Trophoblast cell (in vitro differentiated cells and primary cell): ENCODE measurements around the gene OR5B3.

Source experiments
- DNase-seq, 2 donors: peaks; one replicate each; pipeline ENCODE4 v3.0.0-alpha.2; 2016
- H2AFZ ChIP-seq: 2 replicates; pipeline ENCODE4 v1.6.1; 2013; ENCODE audit warnings: low read length, moderate library complexity, mild to moderate bottlenecking; ENCODE audit not compliant: insufficient read depth, poor library complexity
- H2AK5ac ChIP-seq: 2 replicates; pipeline ENCODE4 v1.6.1; 2013; ENCODE audit warnings: mild to moderate bottlenecking, low read length
- H2BK120ac ChIP-seq: 2 replicates; pipeline ENCODE4 v1.6.1; 2013; ENCODE audit warnings: low read length, mild to moderate bottlenecking, moderate library complexity; ENCODE audit not compliant: insufficient read depth, poor library complexity
- H2BK12ac ChIP-seq: 2 replicates; pipeline ENCODE4 v1.6.1; 2013; ENCODE audit warnings: mild to moderate bottlenecking, low read length, moderate library complexity
- H2BK5ac ChIP-seq: 2 replicates; pipeline ENCODE4 v1.6.1; 2013; ENCODE audit warnings: low read length, low read depth, moderate library complexity, mild to moderate bottlenecking; ENCODE audit not compliant: poor library complexity
- H3K14ac ChIP-seq: 2 replicates; pipeline ENCODE4 v1.6.1; 2013; ENCODE audit warnings: mild to moderate bottlenecking, low read length
- H3K18ac ChIP-seq: 2 replicates; pipeline ENCODE4 v1.6.1; 2013; ENCODE audit warnings: mild to moderate bottlenecking, low read length
- H3K23ac ChIP-seq: 2 replicates; pipeline ENCODE4 v1.6.1; 2013; ENCODE audit warnings: low read length
- H3K27ac ChIP-seq: 2 replicates; pipeline ENCODE4 v1.5.1; 2013; ENCODE audit warnings: low read depth, mild to moderate bottlenecking, inconsistent platforms, low read length, moderate library complexity
- H3K27me3 ChIP-seq: 2 replicates; pipeline ENCODE4 v1.6.1; 2013; ENCODE audit warnings: inconsistent platforms, mild to moderate bottlenecking, low read length, moderate library complexity; ENCODE audit not compliant: insufficient read depth
- H3K36me3 ChIP-seq, 2 experiments: 1 replicate in 1 of 2; 2 replicates in 1 of 2; pipeline ENCODE4 v1.6.1; 2013; ENCODE audit warnings: low read length in 2 of 2, mild to moderate bottlenecking in 2 of 2, moderate library complexity in 1 of 2; ENCODE audit not compliant: insufficient read depth in 2 of 2, control insufficient read depth in 1 of 2
- H3K4ac ChIP-seq: 2 replicates; pipeline ENCODE4 v1.6.1; 2013; ENCODE audit warnings: low read depth, mild to moderate bottlenecking, low read length, moderate library complexity
- H3K4me1 ChIP-seq, 2 experiments: 1 replicate in 1 of 2; 2 replicates in 1 of 2; pipeline ENCODE4 v1.6.1; 2013; ENCODE audit warnings: low read length in 2 of 2, mild to moderate bottlenecking in 2 of 2, moderate library complexity in 1 of 2; ENCODE audit not compliant: insufficient read depth in 2 of 2, control insufficient read depth in 1 of 2
- H3K4me2 ChIP-seq: 2 replicates; pipeline ENCODE4 v1.6.1; 2013; ENCODE audit warnings: inconsistent platforms, mild to moderate bottlenecking, low read length, moderate library complexity
- H3K4me3 ChIP-seq: 2 replicates; pipeline ENCODE4 v1.5.1; 2013; ENCODE audit warnings: mild to moderate bottlenecking, low read depth, low read length, inconsistent platforms
- H3K79me1 ChIP-seq: one replicate; pipeline ENCODE4 v1.6.1; 2013; ENCODE audit warnings: low read length
- H3K79me2 ChIP-seq: 2 replicates; pipeline ENCODE4 v1.6.1; 2013; ENCODE audit warnings: low read length, mild to moderate bottlenecking; ENCODE audit not compliant: control insufficient read depth, insufficient read depth, poor library complexity
- H3K9ac ChIP-seq: 2 replicates; pipeline ENCODE4 v1.6.1; 2013; ENCODE audit warnings: mild to moderate bottlenecking, low read length
- H3K9me3 ChIP-seq: 2 replicates; pipeline ENCODE4 v1.6.1; 2013; ENCODE audit warnings: low read depth, mild to moderate bottlenecking, control low read depth, inconsistent platforms, low read length; ENCODE audit not compliant: insufficient read depth
- H4K12ac ChIP-seq: 2 replicates; pipeline ENCODE4 v1.6.1; 2013; ENCODE audit warnings: low read depth, mild to moderate bottlenecking, low read length, moderate library complexity
- H4K8ac ChIP-seq: 2 replicates; pipeline ENCODE4 v1.6.1; 2013; ENCODE audit warnings: low read depth, mild to moderate bottlenecking, low read length, moderate library complexity
- H4K91ac ChIP-seq: one replicate; pipeline ENCODE4 v1.6.1; 2013; ENCODE audit warnings: low read depth, mild to moderate bottlenecking, low read length, moderate library complexity
- WGBS: extraction: QIAGEN DNeasy Blood & Tissue Kit; methylation state at CpG from one replicate; pipeline ENCODE4 v1.1.7; 2013; ENCODE audit warnings: missing lambda C conversion rate; ENCODE audit not compliant: insufficient read length, insufficient coverage; ENCODE audit errors: extremely low coverage; 5-methylcytosine and 5-hydroxymethylcytosine counted together

Gene OR5B3

GRCh38 chr11:58358969-58359368 lies 47.7 kb downstream of the OR5B3 start, which contains the start of gene OR5B17:
OR5B17 (minus strand) TSS chr11:58359069; CDS start chr11:58359069, 0 bp downstream.
- Histone ChIP-seq H2BK5ac (no peak within 1 kb of the TSS), H3K4me3 (no peak within 1 kb of the TSS), H2AK5ac (no peak within 1 kb of the TSS), H3K27me3 (no peaks in the 10 kb centered on the region), H4K12ac (no peak within 1 kb of the TSS), H4K8ac (no peak within 1 kb of the TSS), H3K4ac (no peak within 1 kb of the TSS), H3K9ac (no peak within 1 kb of the TSS), H3K4me1 (no peaks in the 10 kb centered on the region), H3K4me2 (no peak within 1 kb of the TSS), H3K27ac (no peak within 1 kb of the TSS), H3K23ac (no peak within 1 kb of the TSS), H3K18ac (no peak within 1 kb of the TSS), H4K91ac (no peak within 1 kb of the TSS), H3K79me1 (no peaks in the 10 kb centered on the region), H3K9me3 (no peaks in the 10 kb centered on the region), H3K79me2 (no peaks in the 10 kb centered on the region), H2BK12ac (no peak within 1 kb of the TSS), H3K36me3 (no peaks in the 10 kb centered on the region), H3K14ac (no peak within 1 kb of the TSS), H2AFZ (no peak within 1 kb of the TSS), H2BK120ac (no peak within 1 kb of the TSS)
- no peak for DNase-seq
- WGBS = no CpG with 5 or more reads among the region's 1 CpG

- H3K79me1 ChIP-seq = no peaks in the 10 kb centered on the region
- H3K9me3 ChIP-seq = no peaks in the 10 kb centered on the region
- H3K23ac ChIP-seq = no peak overlapping the region
- no peak for DNase-seq
- H4K91ac ChIP-seq = no peak overlapping the region
- no peak overlapping the region for H4K8ac ChIP-seq
- H2BK120ac ChIP-seq = no peak overlapping the region
- no CpG with 5 or more reads among the region's 3 CpGs for WGBS
- H3K4me1 ChIP-seq = no peaks in the 10 kb centered on the region
- no peak overlapping the region for H3K4me3 ChIP-seq
- no peak overlapping the region for H3K4me2 ChIP-seq
- no peak overlapping the region for H3K27ac ChIP-seq
- H3K27me3 ChIP-seq = no peaks in the 10 kb centered on the region
- H2AK5ac ChIP-seq = no peak overlapping the region
- H3K18ac ChIP-seq = no peak overlapping the region
- no peak overlapping the region for H4K12ac ChIP-seq
- H3K36me3 ChIP-seq = no peaks in the 10 kb centered on the region
- H3K79me2 ChIP-seq = no peaks in the 10 kb centered on the region
- no peak overlapping the region for H3K9ac ChIP-seq
- H2BK12ac ChIP-seq = no peak overlapping the region
- H2AFZ ChIP-seq = no peak overlapping the region
- no peak overlapping the region for H3K4ac ChIP-seq
- no peak overlapping the region for H2BK5ac ChIP-seq
- H3K14ac ChIP-seq = no peak overlapping the region
Observed at GRCh38 chr11:58354727-58355126, 51.9 kb downstream of the OR5B3 start.
